SK-N-MC (cell line): ENCODE results near the gene HECTD4.

Experiments
- DNase-seq: peaks from one replicate; pipeline ENCODE4 v3.0.0-alpha.2; 2011; ENCODE audit warnings: low read depth, low spot score
- H3K27ac ChIP-seq: fragments of 200-600 bp; sonication (generic); 2 replicates; pipeline ENCODE4 v1.5.1; 2016; ENCODE audit warnings: mixed run types
- H3K36me3 ChIP-seq: fragments of 200-600 bp; sonication (generic); 2 replicates; pipeline ENCODE4 v1.6.1; 2017; ENCODE audit warnings: antibody characterized with exemption, low read length, mixed read lengths; ENCODE audit not compliant: insufficient read depth
- H3K4me3 ChIP-seq: fragments of 200-600 bp; sonication (generic); 2 replicates; pipeline ENCODE4 v1.5.1; 2016
- H3K9ac ChIP-seq: fragments of 200-600 bp; sonication (generic); 2 replicates; pipeline ENCODE4 v1.8.0; 2017; ENCODE audit warnings: mixed run types, mixed read lengths; ENCODE audit not compliant: insufficient read length
- H3K9me3 ChIP-seq: fragments of 200-600 bp; sonication (generic); 2 replicates; pipeline ENCODE4 v1.6.1; 2017; ENCODE audit warnings: low read depth, mild to moderate bottlenecking, antibody characterized with exemption, low read length, moderate library complexity, mixed read lengths
- EZH2 ChIP-seq: fragments of 200-600 bp; sonication (generic); IDR thresholded peaks from one replicate; pipeline ENCODE4 v1.6.1; 2017; ENCODE audit warnings: antibody characterized with exemption
- FOXP2 ChIP-seq: optimal IDR thresholded peaks from 2 replicates; pipeline ENCODE3; 2011; ENCODE audit warnings: mild to moderate bottlenecking, moderate library complexity; ENCODE audit not compliant: insufficient read depth; ENCODE audit errors: extremely low read length, control extremely low read depth
- POLR2AphosphoS5 ChIP-seq: IDR thresholded peaks from 2 replicates; pipeline ENCODE4 v1.6.1; 2012; ENCODE audit warnings: mild to moderate bottlenecking, low read depth, low read length, borderline replicate concordance

Gene HECTD4

GRCh38 chr12:112308652-112309051, 73.6 kb downstream of the HECTD4 start:
- H3K4me3 ChIP-seq, result no peak overlapping the region
- peaks cover 71% of the 10 kb centered on the region for H3K36me3 ChIP-seq
- DNase-seq, result no peak
- TF ChIP-seq FOXP2 (no peak), POLR2AphosphoS5 (no peak), EZH2 (no peak)
- H3K27ac ChIP-seq, result peak overlapping the region; percentile 38
- no peak overlapping the region for H3K9ac ChIP-seq
- H3K9me3 ChIP-seq, result no peaks in the 10 kb centered on the region

- peaks cover 75% of the 10 kb centered on the region for H3K36me3 ChIP-seq
- H3K9me3 ChIP-seq, result no peaks in the 10 kb centered on the region
- no peak for DNase-seq
- H3K27ac ChIP-seq, result no peak overlapping the region
- no peak overlapping the region for H3K9ac ChIP-seq
- TF ChIP-seq POLR2AphosphoS5, result no peak
- TF ChIP-seq FOXP2, result no peak
- TF ChIP-seq EZH2, result no peak
- no peak overlapping the region for H3K4me3 ChIP-seq
These were observed 74.1 kb downstream of the HECTD4 start for GRCh38 chr12:112308161-112308560.

GRCh38 chr12:112307317-112308011, 74.8 kb downstream of the HECTD4 start:
- H3K36me3 ChIP-seq, result peaks cover 77% of the 10 kb centered on the region

GRCh38 chr12:112305951-112306350, 76.3 kb downstream of the HECTD4 start:
- no peak for DNase-seq
- H3K4me3 ChIP-seq, result no peak overlapping the region
- H3K27ac ChIP-seq, result no peak overlapping the region
- peaks cover 74% of the 10 kb centered on the region for H3K36me3 ChIP-seq
- no peak for TF ChIP-seq FOXP2
- no peak for TF ChIP-seq EZH2
- TF ChIP-seq POLR2AphosphoS5, result no peak
- no peaks in the 10 kb centered on the region for H3K9me3 ChIP-seq
- no peak overlapping the region for H3K9ac ChIP-seq

More at GRCh38 chr12:112307317-112308011, 74.8 kb downstream of the HECTD4 start:
- Histone ChIP-seq H3K4me3 (no peak overlapping the region), H3K9me3 (no peaks in the 10 kb centered on the region), H3K27ac (peak overlapping the region; percentile 79), H3K9ac (no peak overlapping the region)
- no peak for DNase-seq
- TF ChIP-seq EZH2 (no peak), FOXP2 (no peak), POLR2AphosphoS5 (no peak)

- no peak for DNase-seq
- Histone ChIP-seq H3K4me3 (no peak overlapping the region), H3K9ac (no peak overlapping the region), H3K27ac (peak overlapping the region; percentile 66), H3K36me3 (peaks cover 67% of the 10 kb centered on the region), H3K9me3 (no peaks in the 10 kb centered on the region)
- TF ChIP-seq FOXP2, result no peak
- no peak for TF ChIP-seq POLR2AphosphoS5
- no peak for TF ChIP-seq EZH2
These were observed 77.8 kb downstream of the HECTD4 start for GRCh38 chr12:112304436-112304835.

- Histone ChIP-seq H3K9me3 (no peaks in the 10 kb centered on the region), H3K9ac (no peak overlapping the region), H3K36me3 (peaks cover 65% of the 10 kb centered on the region), H3K4me3 (no peak overlapping the region), H3K27ac (no peak overlapping the region)
- TF ChIP-seq POLR2AphosphoS5, result no peak
- TF ChIP-seq EZH2, result no peak
- TF ChIP-seq FOXP2, result no peak
- DNase-seq, result no peak
These were observed 78.4 kb downstream of the HECTD4 start for GRCh38 chr12:112303799-112304198.

- H3K27ac ChIP-seq, result no peak overlapping the region
- H3K36me3 ChIP-seq, result peaks cover 57% of the 10 kb centered on the region
- DNase-seq, result no peak
- TF ChIP-seq POLR2AphosphoS5 (no peak), FOXP2 (no peak), EZH2 (no peak)
- H3K9me3 ChIP-seq, result no peaks in the 10 kb centered on the region
- no peak overlapping the region for H3K4me3 ChIP-seq
- no peak overlapping the region for H3K9ac ChIP-seq
These were observed 79.2 kb downstream of the HECTD4 start for GRCh38 chr12:112303004-112303403.

GRCh38 chr12:112299704-112300103, 82.5 kb downstream of the HECTD4 start:
- peaks cover 42% of the 10 kb centered on the region for H3K36me3 ChIP-seq
- H3K27ac ChIP-seq, result no peak overlapping the region
- no peak overlapping the region for H3K9ac ChIP-seq
- no peak for DNase-seq
- TF ChIP-seq FOXP2, result no peak
- TF ChIP-seq EZH2, result no peak
- no peak for TF ChIP-seq POLR2AphosphoS5
- no peaks in the 10 kb centered on the region for H3K9me3 ChIP-seq
- no peak overlapping the region for H3K4me3 ChIP-seq

GRCh38 chr12:112297188-112297587, 85.0 kb downstream of the HECTD4 start:
- no peak overlapping the region for H3K27ac ChIP-seq
- no peaks in the 10 kb centered on the region for H3K9me3 ChIP-seq
- no peak overlapping the region for H3K4me3 ChIP-seq
- peaks cover 37% of the 10 kb centered on the region for H3K36me3 ChIP-seq
- TF ChIP-seq FOXP2 (no peak), EZH2 (no peak), POLR2AphosphoS5 (no peak)
- no peak overlapping the region for H3K9ac ChIP-seq
- DNase-seq, result no peak
